Measurements from ENCODE around the gene NSD2. TPM values are rescaled to one million over a fixed set of nuclear protein-coding genes. Genes with fewer than 3 reads are reported as not detected.

The NSD2 gene
- total RNA-seq (2022; extraction: Qiagen RNA extraction; ENCODE audit: low read depth): 38.2 to 46.8 TPM (median 42.6 TPM) in 5 replicates

DNA sequence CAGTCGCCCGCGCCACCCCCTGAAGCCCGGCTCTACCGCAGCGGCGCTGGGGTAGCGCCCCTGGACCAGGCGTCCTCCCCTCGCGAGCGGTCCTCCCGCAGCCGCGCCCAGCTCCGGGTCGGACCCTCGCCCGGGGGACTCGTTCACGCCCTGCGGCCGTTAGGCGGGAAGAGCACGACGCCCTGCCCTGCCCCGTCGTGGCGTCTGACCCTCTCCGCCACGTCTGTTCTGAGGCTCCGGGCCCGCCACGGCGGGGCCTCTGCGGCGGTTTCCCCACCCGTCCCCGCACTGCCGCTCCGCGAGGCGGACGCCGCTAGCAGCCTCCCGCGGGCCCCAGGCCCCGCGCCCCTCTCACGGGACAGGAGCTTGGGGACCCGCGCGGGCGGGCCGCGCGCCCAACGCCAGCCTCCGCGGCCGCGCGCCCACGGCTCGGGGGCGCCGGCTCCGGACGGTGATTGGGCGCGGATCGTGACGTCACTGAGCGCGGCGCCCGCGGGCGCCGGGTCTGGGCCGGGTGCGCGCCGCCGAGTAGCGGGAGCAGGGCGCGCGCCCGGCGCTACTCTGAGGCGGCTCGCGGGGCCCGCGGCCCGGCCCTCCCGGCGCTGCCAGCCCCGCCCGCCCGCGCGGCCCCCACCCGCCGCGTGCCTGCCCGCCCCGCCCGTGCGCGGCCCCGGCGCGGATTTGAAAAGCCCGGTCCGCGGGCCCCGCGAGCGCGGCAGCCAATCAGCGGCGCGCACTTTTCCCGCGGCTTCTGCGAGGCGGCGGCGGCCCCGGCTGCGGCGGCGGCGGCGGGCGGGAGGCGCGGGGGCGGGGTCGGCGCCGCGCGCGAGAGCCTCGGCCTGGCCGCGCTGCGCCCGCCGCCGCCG lies at the start of gene NSD2:
NSD2 (plus strand) TSS at position 816 of the 866 bp plus-strand sequence. CDS start 29,262 bp downstream, outside the sequence.

GRCh38 chr4:1856071-1856942 lies 14.9 kb upstream of the NSD2 start, which contains the start of gene LETM1:
Gene LETM1 (minus strand): TSS chr4:1856156. CDS start chr4:1855950, 206 bp downstream.

DNA sequence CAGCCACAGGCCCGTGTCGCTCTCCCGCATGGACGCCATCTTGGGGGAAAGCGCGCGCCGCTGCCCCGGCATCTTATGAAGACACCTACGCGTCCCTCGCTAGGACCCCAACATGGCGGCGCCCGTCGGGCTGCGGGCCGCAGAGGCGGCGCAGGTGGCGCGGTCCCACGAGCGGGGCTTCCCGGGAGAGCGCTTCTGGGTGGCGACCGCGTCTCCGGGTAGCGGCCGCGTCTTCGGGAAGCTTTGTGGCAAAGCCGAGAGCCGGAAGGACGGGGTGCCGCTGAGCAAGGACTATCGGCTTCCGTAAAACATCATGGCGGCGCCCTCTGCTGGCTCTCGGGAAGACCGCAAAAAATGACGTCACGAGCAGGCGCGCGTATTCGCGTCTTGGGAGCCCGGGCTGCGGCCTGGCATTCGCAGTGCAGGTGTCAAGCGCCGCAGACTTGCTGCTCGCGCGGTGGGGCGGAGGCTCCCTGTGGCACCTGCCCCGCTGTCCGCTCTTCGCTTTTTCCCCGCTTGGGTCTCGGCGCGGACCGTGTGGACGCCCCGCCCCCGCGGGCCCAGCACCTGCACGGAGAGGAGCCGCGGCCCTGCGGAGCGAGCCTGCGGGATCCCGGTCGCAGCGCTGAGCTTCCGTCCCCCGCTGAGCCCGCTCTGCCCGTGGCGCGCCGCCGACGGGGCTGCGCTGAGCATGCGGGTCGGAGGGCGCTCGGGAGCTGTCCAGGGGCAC lies 137.9 kb downstream of the NSD2 start, which contains the start of gene NELFA:
NELFA (minus strand) TSS at position 54 of the 730 bp plus-strand sequence; CDS start at position 39, 15 bp downstream.

Other genes with a start within 250 kb of the NSD2 start
- 0.40 to 0.89 TPM (median 0.69 TPM) in 5 replicates for gene FAM53A, start 187.1 kb upstream of the NSD2 start, total RNA-seq (2022; extraction: Qiagen RNA extraction; ENCODE audit: low read depth)
- gene SLBP, start 159.1 kb upstream of the NSD2 start, total RNA-seq (2022; extraction: Qiagen RNA extraction; ENCODE audit: low read depth): 70.6 to 98.8 TPM (median 79.9 TPM) in 5 replicates
- 14.6 to 26.8 TPM (median 21.1 TPM) in 5 replicates for gene TMEM129, start 150.1 kb upstream of the NSD2 start, total RNA-seq (2022; extraction: Qiagen RNA extraction; ENCODE audit: low read depth)
- 80.4 to 92.6 TPM (median 83.1 TPM) in 5 replicates for gene TACC3, start 149.9 kb upstream of the NSD2 start, total RNA-seq (2022; extraction: Qiagen RNA extraction; ENCODE audit: low read depth)
- 1.4 to 2.5 TPM (median 1.9 TPM) in 5 replicates for gene FGFR3, start 78.1 kb upstream of the NSD2 start, total RNA-seq (2022; extraction: Qiagen RNA extraction; ENCODE audit: low read depth)
- gene LETM1, start 15.2 kb upstream of the NSD2 start, total RNA-seq (2022; extraction: Qiagen RNA extraction; ENCODE audit: low read depth): 25.0 to 31.4 TPM (median 29.4 TPM) in 5 replicates
- 17.5 to 26.6 TPM (median 23.9 TPM) in 5 replicates for gene NELFA, start 137.6 kb downstream of the NSD2 start, total RNA-seq (2022; extraction: Qiagen RNA extraction; ENCODE audit: low read depth)
- gene NAT8L, start 187.9 kb downstream of the NSD2 start, total RNA-seq (2022; extraction: Qiagen RNA extraction; ENCODE audit: low read depth): 9.3 to 16.2 TPM (median 14.7 TPM) in 5 replicates